ENCODE results near the gene OR11L1.

Gene OR11L1

DNA sequence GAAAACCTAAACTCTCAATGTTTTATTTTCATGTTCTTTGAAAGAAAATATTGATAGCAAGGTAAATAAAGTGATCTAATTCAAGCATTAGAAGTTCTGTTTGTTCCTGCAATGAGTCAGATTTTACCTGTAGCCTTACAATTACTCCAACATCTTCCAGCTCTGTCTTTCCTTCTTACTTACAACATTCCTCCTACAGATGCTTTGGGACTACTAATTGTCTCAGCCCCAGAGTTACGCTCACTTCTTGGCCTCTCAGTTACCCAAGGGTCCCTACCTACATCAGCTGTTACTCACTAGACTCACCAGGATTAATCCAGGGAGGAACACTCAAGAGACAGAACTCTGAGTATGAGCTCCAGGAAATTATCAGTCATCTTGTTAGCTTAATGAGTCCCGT, 44.2 kb downstream of the OR11L1 start:
- no peak for DNase-seq

All from midbrain (tissue), 1 donor.